GM21723 (cell line): ENCODE results near the gene POLR2E.

Source experiments
- ATAC-seq: cut with Tn5 transposase; IDR thresholded peaks from one replicate; pipeline ENCODE4 v1.9.1; 2021; ENCODE audit warnings: mild to moderate bottlenecking, moderate library complexity; ENCODE audit not compliant: unreplicated experiment

The POLR2E gene

GRCh38 chr19:1098177-1099051, 3.2 kb upstream of the POLR2E start:
- ATAC-seq, result no peak

- ATAC-seq, result no peak
Observed at GRCh38 chr19:1097810-1098176, 2.6 kb upstream of the POLR2E start.

- ATAC-seq, result no peak
Observed at GRCh38 chr19:1094655-1094977, 559 bp downstream of the POLR2E start.

GRCh38 chr19:1093811-1094553, 1.2 kb downstream of the POLR2E start:
- no peak for ATAC-seq

- no peak for ATAC-seq
Observed at GRCh38 chr19:1093330-1093729, 1.8 kb downstream of the POLR2E start.

GRCh38 chr19:1091544-1092175, 3.5 kb downstream of the POLR2E start:
- no peak for ATAC-seq

GRCh38 chr19:1090731-1091543, 4.2 kb downstream of the POLR2E start:
- no peak for ATAC-seq

GRCh38 chr19:1089891-1090290, 5.3 kb downstream of the POLR2E start:
- no peak for ATAC-seq

GRCh38 chr19:1089126-1089771, 5.9 kb downstream of the POLR2E start:
- no peak for ATAC-seq

GRCh38 chr19:1088416-1089010, 6.7 kb downstream of the POLR2E start:
- ATAC-seq, result no peak

- ATAC-seq, result no peak
Observed at GRCh38 chr19:1087813-1088415, 7.3 kb downstream of the POLR2E start.

- ATAC-seq, result no peak
Observed at GRCh38 chr19:1086613-1087012, 8.6 kb downstream of the POLR2E start.

GRCh38 chr19:1085676-1086442, 9.3 kb downstream of the POLR2E start:
- no peak for ATAC-seq

GRCh38 chr19:1085053-1085658, 10.0 kb downstream of the POLR2E start:
- ATAC-seq, result no peak

GRCh38 chr19:1084024-1084868, 10.9 kb downstream of the POLR2E start:
- no peak for ATAC-seq

- no peak for ATAC-seq
Observed at GRCh38 chr19:1082928-1083816, 12.0 kb downstream of the POLR2E start.
